ENCODE measurements around the gene FAM153A. TPM values are rescaled to one million over a fixed set of nuclear protein-coding genes. Genes with fewer than 3 reads are reported as not detected.
"Not testable (repeated sequence)": the region's sequence is repeated elsewhere in the genome, so short reads cannot be mapped to it uniquely, and the experiment has no call there.

Gene FAM153A
- total and polyA plus RNA-seq, 7 donors = 0.27 to 5.6 (median 2.1) TPM; not detected in 2

- WGBS, 2 donors = 86 to 96% methylated on average over 11 of the region's 19 CpGs
- intact Hi-C loops (cut with DNase I); H3K4me3 ChIP-seq; H3K4me1 ChIP-seq; H3K27me3 ChIP-seq; H3K9me3 ChIP-seq; DNase-seq; H3K27ac ChIP-seq; H3K36me3 ChIP-seq: not testable (repeated sequence)
Observed at GRCh38 chr5:177798237-177798840, 15.6 kb upstream of the FAM153A start.

DNA sequence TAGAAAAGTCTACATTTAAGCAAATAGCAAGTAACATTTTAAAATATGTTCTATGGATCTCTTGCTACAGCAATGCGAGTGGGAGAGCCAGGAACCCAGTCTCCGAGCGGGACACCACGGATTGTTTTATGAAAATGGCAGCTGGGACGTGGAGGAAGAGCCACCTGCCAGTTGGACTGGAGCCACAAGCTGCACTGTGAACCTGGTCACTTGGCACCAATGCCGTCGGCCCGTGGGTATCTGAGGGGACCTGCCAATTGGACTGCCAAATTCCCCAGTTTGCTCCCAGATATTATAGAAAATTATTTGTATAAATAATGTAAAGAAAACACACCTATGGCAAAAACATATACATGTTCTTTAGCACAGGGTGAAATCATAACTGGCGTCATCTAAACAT is 10.6 kb upstream of the FAM153A start:
- H3K36me3 ChIP-seq; H3K27me3 ChIP-seq; H3K27ac ChIP-seq; intact Hi-C loops (cut with DNase I); DNase-seq; H3K4me1 ChIP-seq; H3K9me3 ChIP-seq; H3K4me3 ChIP-seq: not testable (repeated sequence)
- 25 to 76% methylated on average over 4 of the region's 9 CpGs for WGBS, 2 donors

GRCh38 chr5:177791649-177792048 is 8.9 kb upstream of the FAM153A start:
- H3K27me3 ChIP-seq; H3K4me3 ChIP-seq; H3K9me3 ChIP-seq; H3K4me1 ChIP-seq; intact Hi-C loops (cut with DNase I); DNase-seq; H3K27ac ChIP-seq; H3K36me3 ChIP-seq: not testable (repeated sequence)
- 56 to 77% methylated on average over 4 to 5 of the region's 12 CpGs for WGBS, 2 donors

DNA sequence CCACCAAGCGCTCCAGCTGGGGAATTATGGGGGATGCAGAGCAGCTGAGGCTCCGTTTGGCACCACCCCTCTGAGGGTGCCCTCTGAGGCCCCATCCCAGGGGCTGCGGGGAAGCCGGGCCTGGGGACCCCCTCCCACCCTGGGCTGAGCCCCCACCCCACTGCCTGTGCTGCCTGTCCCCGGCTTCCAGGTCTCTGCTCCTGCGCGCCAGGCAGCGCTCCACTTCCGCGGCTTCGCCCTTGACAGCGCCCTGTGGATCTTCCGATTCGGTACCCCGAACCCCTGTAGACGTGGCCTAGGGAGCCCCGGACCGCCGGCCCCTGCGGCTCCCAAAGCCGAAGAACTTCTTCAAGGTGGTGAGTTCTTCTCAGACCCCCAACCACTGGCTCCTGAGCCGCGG is 530 bp downstream of the FAM153A start:
- H3K27me3 ChIP-seq; DNase-seq; H3K27ac ChIP-seq; H3K36me3 ChIP-seq; intact Hi-C loops (cut with DNase I); H3K9me3 ChIP-seq; H3K4me3 ChIP-seq; H3K4me1 ChIP-seq: not testable (repeated sequence)
- 37 to 38% methylated on average over 12 of the region's 23 CpGs for WGBS, 2 donors

DNA sequence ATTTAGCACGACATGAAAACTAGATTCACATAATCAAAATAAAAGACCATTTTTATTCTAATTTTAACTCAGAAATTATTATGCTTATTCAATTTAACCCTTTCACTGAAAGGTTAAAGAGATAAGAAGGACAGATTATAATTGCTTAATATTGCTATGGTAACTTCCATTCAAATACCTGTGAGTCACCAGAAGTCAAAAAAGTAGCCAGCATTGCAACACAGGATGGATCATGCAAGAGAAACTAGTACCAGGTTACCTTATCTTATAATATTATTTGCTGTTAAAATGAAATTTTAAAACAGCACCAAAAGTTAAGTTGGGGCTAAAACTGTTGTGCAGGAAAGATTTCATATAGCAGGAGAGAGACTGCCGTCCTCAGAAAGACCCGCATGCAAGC is 11.5 kb downstream of the FAM153A start:
- intact Hi-C loops (cut with DNase I); H3K4me1 ChIP-seq; DNase-seq; H3K4me3 ChIP-seq; H3K9me3 ChIP-seq; H3K36me3 ChIP-seq; H3K27ac ChIP-seq; H3K27me3 ChIP-seq: not testable (repeated sequence)
- no CpG with 5 or more reads among the region's 3 CpGs for WGBS, 2 donors

DNA sequence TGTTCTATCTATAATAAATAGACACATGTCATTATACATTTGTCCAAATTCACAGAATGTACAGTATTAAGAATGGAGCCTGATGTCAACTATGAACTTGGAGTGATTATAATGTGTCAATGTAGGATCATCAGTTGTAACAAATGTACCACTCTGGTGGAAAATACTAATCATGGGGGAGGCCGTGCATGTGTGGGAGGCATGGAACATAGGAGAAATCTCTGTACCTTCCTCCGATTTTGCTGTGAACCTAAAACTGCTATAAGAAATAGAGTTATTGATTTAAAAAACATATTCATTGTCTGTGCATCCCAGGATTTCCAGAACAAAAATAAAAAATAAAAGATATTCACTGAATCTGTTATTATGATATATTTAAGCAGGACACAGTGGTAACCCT is 12.1 kb downstream of the FAM153A start:
- intact Hi-C loops (cut with DNase I); H3K36me3 ChIP-seq; H3K4me1 ChIP-seq; H3K9me3 ChIP-seq; H3K4me3 ChIP-seq; DNase-seq; H3K27ac ChIP-seq; H3K27me3 ChIP-seq: not testable (repeated sequence)
- WGBS, 2 donors = 76 to 77% methylated on average over 2 of the region's 2 CpGs

DNA sequence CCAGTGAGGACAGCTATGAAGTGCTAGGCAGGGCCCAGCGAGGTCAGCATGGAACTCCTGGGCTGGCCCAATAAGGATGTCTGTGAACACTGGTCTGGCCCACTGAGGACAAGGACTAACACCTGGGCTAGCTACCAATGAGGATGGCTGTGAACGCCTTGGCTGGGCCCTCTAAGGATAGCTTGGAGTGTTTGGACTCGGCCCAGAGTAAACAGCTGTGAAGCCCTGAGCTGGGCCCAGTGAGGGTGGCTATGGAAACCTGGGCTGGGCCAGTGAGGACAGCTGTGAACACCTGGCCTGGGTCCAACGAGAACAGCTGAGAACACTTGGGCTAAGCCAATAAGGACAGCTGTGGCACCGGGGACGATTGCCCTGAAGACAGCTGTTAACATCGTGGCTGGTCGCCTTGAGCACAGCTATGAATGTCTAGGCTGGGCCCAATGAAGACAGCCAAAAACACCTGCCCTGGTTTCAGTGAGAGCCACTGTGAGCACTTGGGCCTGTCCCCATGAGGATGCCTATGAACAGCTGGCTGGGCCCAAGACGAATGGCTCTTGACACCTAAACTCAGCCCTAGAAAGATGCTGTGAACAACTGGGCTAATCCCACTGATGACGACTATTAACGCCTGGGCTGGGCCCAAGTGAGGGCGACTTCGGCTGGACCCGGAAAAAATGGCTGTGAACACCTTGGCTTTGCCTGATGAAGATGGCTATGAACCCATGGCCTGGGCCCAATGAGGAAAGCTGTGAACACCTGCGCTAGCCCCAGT is 18.8 kb downstream of the FAM153A start:
- H3K4me1 ChIP-seq, DNase-seq: not testable (repeated sequence)

DNA sequence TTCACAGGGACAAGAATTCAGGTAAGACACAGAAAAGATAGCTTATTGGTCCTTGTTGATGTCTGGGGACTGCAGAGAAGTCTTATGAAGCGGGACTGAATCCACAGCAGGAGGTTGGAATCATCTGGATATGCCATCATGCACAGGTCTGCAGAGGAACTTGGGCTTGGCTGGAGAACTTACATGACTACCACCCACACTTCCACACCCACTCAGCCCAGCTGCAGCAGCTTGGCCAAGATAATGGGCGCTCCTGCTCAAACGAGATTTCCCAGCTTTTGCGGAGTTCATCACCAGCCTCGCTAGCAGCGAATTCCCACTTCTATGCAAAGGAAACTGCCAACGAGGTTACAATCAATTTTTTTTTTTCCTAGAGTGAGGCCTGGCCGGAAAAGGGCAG is 21.7 kb downstream of the FAM153A start:
- WGBS, 2 donors = 80% methylated on average over 8 of the region's 8 CpGs
- DNase-seq, H3K27ac ChIP-seq: not testable (repeated sequence)

More for the DNA sequence above, 18.8 kb downstream of the FAM153A start:
- H3K36me3 ChIP-seq; H3K9me3 ChIP-seq; H3K4me3 ChIP-seq; H3K27ac ChIP-seq; H3K27me3 ChIP-seq; intact Hi-C loops (cut with DNase I): not testable (repeated sequence)
- WGBS, 2 donors = 53 to 79% methylated on average over 5 of the region's 15 CpGs

DNA sequence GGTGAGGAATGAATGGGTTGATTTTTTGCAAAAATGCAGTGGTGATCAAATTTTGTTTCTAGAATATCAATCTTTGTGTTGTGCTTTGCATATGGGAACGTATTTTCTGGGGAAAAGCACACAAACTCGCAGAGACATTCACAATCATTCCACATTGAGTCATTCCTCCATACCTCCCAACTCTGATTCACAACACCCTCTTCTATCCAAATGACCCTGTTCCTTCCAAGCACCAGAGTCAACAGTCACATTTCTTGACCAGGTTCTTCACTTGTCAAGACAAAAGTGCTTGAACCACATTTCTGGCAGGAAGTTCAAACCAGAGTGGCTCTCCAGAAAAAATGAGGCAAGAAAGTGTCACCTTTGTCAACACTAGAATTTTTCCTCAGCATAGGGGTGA is 35.3 kb downstream of the FAM153A start:
- H3K4me3 ChIP-seq; H3K27ac ChIP-seq; H3K9me3 ChIP-seq; H3K27me3 ChIP-seq; DNase-seq; H3K36me3 ChIP-seq; intact Hi-C loops (cut with DNase I); H3K4me1 ChIP-seq: not testable (repeated sequence)
- 79% methylated on average over 2 of the region's 2 CpGs; no CpG with 5 or more reads in 1 of the 2 donors for WGBS, 2 donors

More for the DNA sequence above, 21.7 kb downstream of the FAM153A start:
- H3K27me3 ChIP-seq; intact Hi-C loops (cut with DNase I); H3K36me3 ChIP-seq; H3K4me3 ChIP-seq; H3K4me1 ChIP-seq; H3K9me3 ChIP-seq: not testable (repeated sequence)

DNA sequence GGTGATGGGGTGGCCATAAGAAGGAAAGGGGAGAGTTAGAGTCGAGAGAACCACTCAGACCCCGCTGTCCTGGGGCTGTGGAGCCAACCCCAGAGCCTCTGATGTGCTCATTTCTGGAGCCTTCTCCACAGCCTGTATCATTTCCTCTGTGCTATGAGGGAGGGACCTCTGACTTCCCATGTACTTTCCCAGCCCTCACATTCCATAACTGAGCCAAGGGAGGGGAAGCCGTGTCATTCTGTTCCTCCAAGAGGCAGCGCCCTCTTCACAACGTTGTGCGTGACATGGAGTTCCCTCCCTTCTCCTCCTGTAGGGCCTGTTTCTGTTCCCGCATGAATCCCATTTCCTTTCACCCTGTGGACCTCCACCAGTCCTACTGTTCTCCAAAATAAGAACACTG is 57.8 kb downstream of the FAM153A start:
- H3K36me3 ChIP-seq; H3K27ac ChIP-seq; H3K4me3 ChIP-seq; H3K27me3 ChIP-seq; H3K9me3 ChIP-seq; intact Hi-C loops (cut with DNase I); H3K4me1 ChIP-seq; DNase-seq: not testable (repeated sequence)
- 17 to 88% methylated on average over 1 of the region's 7 CpGs for WGBS, 2 donors

- intact Hi-C loops (cut with DNase I); DNase-seq: not testable (repeated sequence)
- WGBS, 2 donors = 58 to 92% methylated on average over 3 of the region's 6 CpGs
Observed at GRCh38 chr5:177723831-177724485, 58.7 kb downstream of the FAM153A start.

GRCh38 chr5:177722829-177723228 is 59.9 kb downstream of the FAM153A start:
- H3K27me3 ChIP-seq; H3K27ac ChIP-seq; H3K36me3 ChIP-seq; H3K4me1 ChIP-seq; intact Hi-C loops (cut with DNase I); H3K9me3 ChIP-seq; H3K4me3 ChIP-seq; DNase-seq: not testable (repeated sequence)
- 56 to 59% methylated on average over 3 to 5 of the region's 8 CpGs for WGBS, 2 donors

More at GRCh38 chr5:177723831-177724485, 58.7 kb downstream of the FAM153A start:
- H3K27me3 ChIP-seq, H3K4me3 ChIP-seq, H3K27ac ChIP-seq, H3K4me1 ChIP-seq, H3K36me3 ChIP-seq, H3K9me3 ChIP-seq: not testable (repeated sequence)

DNA sequence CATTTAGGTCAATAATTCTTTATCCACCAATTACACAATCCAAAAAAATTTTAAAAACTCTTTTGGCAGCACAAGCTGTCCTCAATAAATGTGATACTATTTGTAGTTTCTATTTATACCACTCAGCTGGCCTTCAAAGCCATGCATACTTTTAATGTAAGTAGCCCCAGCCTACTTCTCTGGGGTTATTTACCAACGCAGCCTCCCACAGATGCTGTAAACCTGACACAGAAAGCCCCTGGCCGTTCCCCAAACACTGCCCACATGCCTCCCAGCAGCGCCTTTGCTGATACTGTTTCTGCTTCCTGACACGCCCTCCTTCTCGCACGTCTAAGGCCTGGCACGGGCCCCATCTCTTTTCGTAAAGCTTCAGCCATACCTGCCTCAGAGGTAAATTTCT is 62.7 kb downstream of the FAM153A start:
- WGBS, 2 donors = no CpG with 5 or more reads among the region's 8 CpGs
- intact Hi-C loops (cut with DNase I); H3K27ac ChIP-seq; DNase-seq; H3K36me3 ChIP-seq; H3K9me3 ChIP-seq; H3K4me3 ChIP-seq; H3K27me3 ChIP-seq; H3K4me1 ChIP-seq: not testable (repeated sequence)

Data from sigmoid colon (tissue), 7 donors.